GM19239 (cell line): ENCODE measurements around the gene MRPS2.
"Not testable (repeated sequence)": the region's sequence is repeated elsewhere in the genome, so short reads cannot be mapped to it uniquely, and the experiment has no call there.

Source experiments
- DNase-seq: peaks from one replicate; pipeline ENCODE4 v3.0.0; 2011; ENCODE audit warnings: low spot score; ENCODE audit not compliant: insufficient read length
- FAIRE-seq: peaks from 2 replicates; lab custom pipeline; 2011; peaks lifted over from hg19 to GRCh38; lab: Jason Lieb, UNC

MRPS2 gene

DNA sequence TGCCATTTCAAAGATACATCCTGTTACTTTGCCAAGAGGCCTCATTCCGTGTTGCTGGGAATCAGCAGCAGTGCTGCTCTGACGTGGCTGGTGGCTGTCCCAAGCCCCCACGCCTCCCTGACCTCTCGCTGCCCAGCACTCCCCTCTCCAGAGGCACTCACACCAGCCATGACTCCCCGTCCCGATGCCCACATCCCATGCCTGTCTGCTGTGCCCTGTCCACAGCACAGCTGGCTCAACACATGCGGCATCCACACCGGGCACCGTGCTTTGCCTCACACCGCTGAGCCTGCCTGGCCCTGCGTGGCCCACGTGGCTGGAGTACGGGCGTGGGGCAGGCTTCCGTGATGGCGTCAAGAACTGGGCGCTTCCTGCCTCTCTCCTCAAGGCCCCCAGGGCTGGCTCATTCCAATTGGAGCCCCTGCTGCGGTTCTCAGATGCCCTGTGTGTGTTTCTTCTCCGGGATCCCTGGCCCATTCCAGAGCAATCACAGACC is 12.9 kb downstream of the MRPS2 start:
- DNase-seq, result no peak
- no peak for FAIRE-seq

DNA sequence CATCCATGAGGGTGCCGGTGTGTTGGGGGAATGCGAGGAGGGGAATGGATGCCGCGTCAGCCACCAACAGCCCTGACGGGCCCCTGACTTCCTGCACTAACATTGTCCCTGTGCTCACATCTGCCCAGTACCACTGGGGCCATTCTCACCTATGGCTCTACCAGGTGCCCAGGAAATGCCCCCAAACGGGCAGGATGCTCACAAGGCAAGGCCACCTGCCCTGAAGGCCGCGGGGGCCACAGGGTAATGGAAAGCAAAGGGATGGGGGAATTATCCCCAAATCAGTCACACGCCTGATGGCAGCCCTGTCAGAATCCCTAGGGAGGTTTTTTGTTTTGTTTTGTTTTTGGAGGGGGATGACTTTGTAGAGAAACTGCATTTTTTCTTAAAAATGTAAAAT is 13.4 kb downstream of the MRPS2 start:
- FAIRE-seq, result not testable (repeated sequence)

DNA sequence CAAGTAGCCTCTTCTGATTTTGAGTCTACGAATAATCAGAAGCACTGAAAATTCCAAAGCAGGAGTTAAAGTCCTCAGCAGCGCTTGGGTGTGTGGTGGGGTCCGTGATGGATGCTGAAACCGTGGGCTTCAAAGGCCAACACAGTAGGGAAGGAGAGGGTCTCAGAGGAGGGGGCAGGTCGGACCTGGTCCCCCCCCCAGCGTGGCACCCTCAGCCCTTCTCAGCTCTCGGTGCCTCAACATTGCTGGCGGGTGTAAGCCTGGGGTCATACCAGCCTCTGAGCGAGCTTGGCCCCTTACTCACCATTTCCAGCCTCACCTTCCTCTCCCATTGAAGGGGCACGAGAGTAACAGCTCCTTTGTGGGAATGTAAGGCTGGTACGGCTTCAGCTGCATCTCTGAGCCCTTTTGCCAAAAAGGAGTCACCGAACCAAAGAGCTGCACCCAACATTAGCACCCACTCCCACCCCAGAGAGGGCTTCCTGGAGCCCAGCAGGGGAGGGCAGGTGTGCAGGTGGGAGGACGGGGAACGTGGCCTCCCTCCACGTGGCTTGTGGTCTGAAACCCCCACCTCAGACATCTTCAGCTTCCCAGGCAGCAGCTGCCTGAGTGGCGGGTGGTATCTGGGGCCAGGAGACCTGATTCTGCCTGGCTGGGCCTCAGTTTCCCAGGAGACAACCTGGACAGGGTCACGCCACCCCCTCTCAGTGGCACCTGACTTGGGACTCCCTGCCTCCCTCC is 14.0 kb downstream of the MRPS2 start:
- FAIRE-seq (no peak), DNase-seq (no peak)

More for the DNA sequence above, 13.4 kb downstream of the MRPS2 start:
- not testable (repeated sequence) for DNase-seq

DNA sequence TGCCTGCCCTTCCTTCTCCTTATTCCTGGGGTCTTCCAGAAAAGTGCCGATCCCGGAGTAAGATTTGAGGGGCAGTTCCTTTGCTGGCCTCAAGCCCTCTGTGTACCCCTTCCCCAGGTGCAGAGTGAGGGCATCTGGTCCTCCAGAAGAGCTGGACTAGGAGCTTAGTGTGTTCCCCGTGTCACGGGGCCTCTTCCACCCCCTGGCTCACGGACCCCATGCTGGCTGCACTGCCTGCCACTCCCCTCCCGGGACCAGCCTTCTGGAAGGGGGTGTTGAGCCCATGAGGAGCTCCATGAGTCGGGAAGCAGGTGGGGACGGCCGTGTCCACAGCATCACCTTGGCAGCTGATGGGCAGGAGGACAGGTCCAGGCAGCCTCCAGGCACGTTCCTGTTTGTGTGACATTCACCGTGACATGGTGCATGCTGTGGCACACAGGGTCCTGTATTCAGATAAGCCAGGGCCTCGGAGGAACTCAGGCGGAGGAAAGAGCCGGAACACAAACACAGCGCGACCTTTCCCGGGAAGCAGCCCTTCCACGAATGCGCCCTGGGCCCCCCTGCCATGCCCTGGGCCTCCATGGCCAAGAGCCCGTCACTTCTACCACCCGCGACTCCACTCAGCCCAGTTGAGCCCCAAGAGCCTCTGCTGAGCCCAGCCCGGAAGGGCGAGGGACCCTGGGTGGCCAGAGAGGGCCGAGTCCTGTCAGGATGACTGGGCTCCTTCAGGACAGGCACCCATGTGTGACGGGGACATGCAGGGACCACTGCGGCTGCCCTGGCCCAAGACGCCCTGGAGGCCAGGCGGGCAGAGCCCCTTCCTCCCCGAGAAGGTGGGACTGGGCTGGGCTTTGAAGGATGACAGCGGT is 14.8 kb downstream of the MRPS2 start:
- DNase-seq (no peak), FAIRE-seq (no peak)

DNA sequence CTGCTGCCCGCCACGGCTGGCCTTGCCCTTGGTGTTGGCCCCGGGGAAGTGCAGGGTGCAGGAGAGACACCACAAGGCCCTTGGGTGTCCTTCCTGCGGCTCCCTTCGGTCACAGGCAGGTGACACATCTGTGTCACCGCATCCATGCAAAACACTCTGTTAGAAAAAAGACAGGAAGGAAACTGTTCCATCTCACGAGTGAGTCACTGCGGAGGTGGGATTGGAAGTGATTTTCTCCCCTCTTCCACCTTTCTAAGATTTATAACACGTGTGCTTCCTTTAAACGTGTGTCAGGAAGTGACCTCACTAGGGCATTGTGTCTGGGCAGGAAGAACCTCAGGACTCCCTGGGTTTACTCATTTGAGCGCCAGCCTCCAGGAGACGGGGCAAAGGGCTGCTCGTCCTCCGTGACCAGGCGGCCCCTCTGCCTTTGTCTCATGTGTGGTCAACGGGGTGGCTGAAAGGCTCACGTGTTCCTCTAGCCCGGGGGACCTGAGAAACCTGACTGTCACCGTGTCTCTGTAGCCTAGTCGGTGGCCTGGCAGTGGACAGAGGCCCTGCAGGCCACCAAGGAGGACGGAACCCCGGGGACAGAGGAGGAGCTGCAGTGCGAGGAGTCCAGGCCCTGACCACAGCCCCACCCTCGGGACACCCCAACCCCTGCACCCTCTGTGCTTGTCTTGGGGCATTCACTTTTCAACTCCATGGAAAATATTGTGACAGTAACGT is 15.8 kb downstream of the MRPS2 start:
- DNase-seq, result no peak

DNA sequence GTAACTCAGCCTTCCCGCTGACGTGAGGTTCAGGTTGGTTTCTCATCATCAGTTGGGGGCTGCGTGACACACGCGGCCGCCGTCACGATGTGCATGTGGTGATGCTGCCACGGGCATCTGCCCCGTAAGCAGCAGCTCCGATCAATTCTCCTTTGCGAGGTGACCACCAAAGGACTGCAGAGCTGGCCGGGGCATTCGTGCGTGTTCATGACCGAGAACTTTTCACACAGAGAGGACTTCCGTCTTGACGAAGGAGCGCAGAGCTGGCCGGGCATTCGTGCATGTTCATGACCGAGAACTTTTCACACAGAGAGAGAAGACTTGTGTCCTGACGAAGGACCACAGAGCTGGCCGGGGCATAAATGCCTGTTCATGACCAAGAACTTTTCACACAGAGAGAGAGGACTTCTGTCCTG is 16.9 kb downstream of the MRPS2 start:
- FAIRE-seq, result no peak

More for the DNA sequence above, 15.8 kb downstream of the MRPS2 start:
- FAIRE-seq, result no peak

DNA sequence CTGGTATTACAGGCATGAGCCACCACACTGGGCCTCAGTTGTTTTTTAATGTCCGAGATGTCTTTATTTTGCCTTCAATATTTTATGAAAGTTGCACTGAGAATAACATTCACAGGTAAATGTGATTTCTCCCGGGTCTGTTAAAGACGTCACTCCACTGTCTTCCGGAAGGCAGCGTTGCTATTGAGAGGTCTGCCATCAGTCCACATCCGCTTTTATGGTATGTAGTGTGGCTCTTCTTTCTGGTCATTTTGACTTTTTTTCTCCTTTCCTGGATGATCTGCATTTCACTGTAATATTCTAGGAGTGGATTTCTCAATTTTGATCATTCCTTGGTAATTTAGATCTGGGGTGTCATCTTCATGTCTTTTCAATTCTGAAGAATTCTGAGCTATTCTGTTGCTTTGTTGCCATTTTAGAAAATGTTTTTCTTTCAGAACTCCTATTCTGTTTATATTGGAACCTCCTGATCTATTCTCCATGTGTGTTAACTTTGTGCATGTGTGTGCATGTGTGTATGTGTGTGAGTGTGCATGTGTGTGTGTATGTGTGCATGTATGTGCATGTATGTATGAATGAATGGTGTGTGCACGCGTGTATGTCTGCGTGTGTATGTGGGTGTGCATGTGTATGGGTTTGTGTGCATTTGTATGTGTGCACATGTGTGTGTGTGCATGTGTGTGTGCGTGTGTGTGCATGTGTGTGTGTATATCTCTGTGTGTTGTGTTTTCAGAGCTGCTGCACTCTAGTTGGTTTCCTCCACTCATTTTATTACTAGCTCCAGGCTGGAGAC is 18.9 kb downstream of the MRPS2 start:
- no peak for DNase-seq
- no peak for FAIRE-seq

More for the DNA sequence above, 16.9 kb downstream of the MRPS2 start:
- no peak for DNase-seq

DNA sequence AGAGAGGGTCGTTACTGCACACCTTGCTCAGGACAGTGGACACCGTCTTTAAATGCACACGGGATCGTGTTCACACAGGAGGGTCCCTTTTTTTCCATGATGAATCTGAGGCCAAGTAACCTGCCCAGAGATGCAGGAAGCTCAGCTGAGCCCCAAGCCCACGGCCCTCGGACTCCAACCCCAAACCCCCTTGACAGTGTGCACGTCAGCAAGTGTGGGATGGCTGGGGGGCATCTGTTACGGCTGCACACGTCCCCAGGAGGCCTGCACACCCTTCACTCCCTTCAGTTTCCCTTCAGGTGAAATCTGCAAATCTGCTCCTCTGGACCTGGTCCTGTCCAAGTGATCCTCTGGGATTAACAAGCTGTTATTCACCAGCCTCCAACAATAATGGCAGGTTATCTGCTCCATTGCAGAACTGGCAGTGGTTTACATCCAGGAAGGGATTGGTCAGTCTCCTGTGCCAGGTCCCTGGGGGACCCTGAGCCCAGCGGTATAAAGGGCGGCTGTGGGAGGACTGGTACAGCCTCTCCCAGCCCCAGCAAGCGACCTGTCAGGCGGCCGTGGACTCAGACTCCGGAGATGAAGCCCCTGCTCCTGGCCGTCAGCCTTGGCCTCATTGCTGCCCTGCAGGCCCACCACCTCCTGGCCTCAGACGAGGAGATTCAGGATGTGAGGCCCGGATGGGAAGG is 20.6 kb downstream of the MRPS2 start, which contains the start of gene LCN1:
Gene LCN1 (plus strand): TSS at position 525 of the 692 bp plus-strand sequence. CDS start 58 bp downstream, at position 583.
- FAIRE-seq (no peak), DNase-seq (no peak)

DNA sequence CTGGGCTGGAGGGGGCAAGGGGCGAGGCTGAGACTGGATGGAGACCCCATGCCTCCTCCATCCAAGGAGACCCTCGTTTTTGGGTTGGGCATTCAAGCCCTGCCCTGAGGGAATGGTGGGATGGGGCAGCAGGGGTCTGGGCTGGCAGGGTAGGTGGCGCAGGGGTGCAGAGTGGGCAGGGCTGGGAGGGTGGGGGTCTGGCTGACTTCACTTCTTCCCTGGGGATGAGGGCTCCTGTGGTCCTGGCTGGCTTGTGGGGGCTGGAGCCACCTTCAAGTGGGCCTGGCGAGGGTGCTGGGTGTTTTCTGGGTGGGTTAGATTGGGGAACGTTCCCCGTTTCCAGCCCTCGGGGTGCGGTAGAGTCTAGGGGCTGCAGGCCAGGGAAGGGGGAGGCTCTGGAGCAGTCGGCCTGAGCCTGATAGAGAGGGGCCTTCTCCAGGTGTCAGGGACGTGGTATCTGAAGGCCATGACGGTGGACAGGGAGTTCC is 21.2 kb downstream of the MRPS2 start:
- DNase-seq (no peak), FAIRE-seq (no peak)

DNA sequence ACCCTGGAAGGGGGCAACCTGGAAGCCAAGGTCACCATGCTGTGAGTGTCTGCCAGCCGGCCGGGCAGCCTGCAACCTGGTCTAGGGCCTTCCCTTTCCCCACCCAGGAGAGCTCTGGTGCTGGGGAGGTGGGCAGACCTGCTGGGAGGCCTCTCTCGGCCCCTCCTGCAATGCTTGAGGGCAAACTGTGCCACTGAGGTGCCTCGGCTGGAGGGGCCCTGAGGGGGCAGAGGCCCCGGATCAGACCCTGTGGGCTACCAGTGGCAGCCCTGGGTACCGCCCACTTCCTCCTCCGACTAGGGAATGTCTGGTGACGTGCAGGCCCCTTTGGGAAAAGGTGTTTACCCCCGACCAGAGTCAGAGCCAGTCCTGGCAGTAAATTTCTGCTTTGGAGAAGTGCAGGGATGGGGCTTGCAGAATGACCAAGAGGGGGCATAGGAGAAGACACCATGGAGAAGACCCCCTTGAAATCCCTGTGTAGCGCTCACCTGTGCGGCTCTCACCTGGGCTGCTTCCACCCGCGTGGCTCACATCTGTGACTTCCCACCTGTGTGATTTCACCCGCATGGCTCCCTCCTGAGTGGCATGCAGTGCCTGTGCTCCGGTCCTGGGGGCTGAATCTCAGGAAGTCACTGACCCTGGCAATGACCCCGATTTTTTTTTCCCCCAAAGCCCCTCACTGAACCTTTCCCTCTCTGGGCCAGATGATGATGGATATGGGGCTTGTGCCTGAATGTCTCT is 21.8 kb downstream of the MRPS2 start:
- DNase-seq (no peak), FAIRE-seq (no peak)

DNA sequence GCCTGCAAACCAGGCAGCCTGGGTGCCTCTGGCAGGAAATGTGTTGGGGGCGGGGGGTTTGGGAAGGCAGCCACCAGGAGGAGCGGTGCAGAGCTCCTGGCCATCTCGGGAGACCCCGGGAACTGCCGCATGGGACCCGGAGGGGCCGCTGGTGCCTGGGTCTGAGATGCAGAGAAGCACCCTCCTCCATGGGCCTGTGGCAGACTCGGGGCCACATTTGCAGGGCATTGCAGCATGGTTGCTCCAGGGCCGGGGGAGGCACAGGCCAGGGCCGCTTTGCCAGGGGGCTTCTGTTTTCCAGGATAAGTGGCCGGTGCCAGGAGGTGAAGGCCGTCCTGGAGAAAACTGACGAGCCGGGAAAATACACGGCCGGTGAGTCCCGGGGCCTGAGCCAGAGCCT is 22.4 kb downstream of the MRPS2 start:
- DNase-seq (no peak), FAIRE-seq (no peak)

DNA sequence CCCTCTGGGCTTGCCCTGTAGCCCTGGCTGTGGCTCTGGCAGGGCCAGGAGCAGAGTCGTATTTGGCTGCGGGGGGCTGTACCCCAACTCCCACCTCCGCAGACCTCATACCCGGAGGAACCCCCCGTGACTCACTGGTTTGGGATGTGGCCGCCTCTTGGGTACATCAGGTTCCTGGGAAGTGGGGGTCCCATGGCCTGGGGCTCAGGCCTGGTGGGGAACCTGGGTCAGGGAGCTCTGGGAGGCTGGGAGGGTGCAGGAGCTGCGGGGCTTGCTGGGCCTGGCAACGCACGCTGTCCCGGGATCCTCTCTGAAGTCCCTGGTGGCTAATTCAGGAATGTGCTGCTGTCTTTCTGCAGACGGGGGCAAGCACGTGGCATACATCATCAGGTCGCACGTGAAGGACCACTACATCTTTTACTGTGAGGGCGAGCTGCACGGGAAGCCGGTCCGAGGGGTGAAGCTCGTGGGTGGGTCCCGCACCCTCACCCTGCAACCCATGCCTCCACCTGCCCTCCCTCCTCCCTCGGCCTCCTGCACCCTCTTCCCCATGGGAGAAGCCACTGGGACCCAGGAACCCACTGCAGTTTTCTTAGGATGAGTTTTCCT is 23.1 kb downstream of the MRPS2 start:
- FAIRE-seq, result no peak
- no peak for DNase-seq

DNA sequence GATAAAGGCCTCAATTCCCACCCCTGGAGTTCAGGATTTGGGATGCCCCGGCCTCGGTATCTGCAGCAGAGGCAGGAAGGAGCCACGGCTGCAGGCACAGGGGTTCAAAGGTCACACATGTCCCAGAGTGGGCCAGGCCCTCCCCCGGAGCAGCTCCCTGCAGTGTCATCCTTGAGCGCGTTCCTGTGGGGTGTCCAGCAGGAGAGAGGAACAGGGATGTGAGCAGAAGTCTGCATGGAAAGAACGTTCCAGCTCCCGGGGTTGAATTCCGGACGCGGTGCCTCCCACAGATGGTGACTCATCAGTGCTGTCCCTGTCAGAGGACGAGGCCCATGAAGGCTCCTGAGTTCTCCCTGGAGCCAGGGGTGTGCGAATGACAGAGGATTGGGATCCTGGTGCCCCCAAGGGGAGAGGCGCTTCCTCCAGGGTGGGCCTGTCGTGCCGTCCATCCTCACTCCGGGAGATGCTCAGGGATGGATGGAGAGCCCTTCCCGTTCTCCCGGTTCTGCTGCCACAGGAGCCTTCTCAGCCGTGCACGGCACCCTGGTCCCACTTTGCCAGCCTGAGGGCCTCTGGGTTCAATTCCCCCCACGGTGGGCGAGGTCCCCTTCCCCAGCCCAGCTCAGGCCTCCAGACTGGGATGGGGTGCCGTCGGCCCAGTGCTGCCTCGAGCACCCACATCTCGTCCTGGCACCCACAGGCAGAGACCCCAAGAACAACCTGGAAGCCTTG is 23.8 kb downstream of the MRPS2 start:
- DNase-seq, result no peak

DNA sequence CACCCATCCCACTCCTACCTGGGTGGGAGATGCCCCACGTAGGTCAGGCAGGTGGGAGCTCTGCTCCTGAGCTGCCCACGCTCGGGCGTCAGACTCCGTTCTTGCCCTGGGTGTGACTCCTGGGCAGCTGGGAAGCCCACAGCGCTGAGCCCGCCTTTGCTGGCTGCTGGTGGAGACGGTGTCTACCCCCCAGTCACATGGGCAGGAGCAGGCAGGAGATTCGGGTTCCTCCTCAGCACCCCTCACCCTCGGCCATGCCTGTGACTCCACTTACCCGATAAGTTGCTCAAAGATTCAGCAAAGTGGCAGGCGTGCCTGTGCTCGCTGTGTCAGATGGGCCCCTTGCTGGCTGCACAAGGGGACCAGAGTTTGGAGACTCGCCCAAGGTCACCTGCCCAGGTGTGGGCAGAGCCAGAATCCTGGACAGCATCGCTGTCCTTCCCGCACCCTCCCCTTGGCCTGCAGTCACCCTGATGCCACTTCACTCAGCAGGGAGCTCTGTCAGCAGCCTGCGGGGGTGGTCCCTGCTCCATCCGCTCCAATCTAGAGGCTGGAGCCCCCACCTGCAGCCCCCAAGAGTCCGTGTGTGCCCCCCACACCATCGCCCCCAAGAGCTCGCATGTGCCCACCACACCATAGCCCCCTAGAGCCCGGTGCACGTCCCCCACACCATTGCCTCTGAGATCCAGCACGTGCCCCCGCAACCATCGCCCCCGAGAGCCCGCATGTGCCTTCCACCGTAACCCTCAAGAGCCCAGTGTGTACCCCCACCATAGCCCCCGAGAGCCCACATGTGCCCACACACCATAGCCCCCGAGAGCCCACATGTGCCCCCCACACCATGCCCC is 25.0 kb downstream of the MRPS2 start:
- DNase-seq, result no peak
- FAIRE-seq, result no peak

More for the DNA sequence above, 23.8 kb downstream of the MRPS2 start:
- FAIRE-seq, result no peak

DNA sequence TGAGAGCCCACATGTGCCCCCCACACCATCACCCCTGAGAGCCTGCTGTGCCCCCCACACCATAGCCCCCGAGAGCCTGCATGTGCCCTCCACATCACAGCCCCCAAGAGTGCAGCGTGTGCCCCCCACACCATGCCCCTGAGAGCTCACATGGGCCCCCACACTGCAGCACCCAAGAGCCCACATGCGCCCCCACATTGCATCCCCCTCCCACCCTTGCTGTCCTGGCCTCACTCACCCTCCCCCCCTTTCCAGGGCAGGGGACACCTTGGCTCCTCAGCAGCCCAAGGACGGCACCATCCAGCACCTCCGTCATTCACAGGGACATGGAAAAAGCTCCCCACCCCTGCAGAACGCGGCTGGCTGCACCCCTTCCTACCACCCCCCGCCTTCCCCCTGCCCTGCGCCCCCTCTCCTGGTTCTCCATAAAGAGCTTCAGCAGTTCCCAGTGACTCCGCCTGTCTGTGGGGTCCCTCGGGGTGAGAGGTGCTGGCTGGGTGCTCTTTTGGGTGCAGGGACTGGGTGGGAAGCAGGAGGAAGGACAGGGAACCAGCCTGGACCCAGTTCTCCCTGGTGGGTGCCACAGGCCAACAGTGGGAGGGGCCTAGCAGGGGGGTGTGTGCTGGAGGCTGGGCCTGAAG is 25.7 kb downstream of the MRPS2 start:
- no peak for DNase-seq
- no peak for FAIRE-seq
